ENCODE data around the gene CD109.
"Not testable (repeated sequence)": the region's sequence is repeated elsewhere in the genome, so short reads cannot be mapped to it uniquely, and the experiment has no call there.

Gene CD109

GRCh38 chr6:73695619-73696421 lies at the start of gene CD109:
Gene CD109 (plus strand): TSS chr6:73696203. CDS start chr6:73696216, 13 bp downstream.
- peak; percentile 89 to 90 for ATAC-seq

- ATAC-seq, result no peak
These were observed 47.8 kb upstream of the CD109 start for GRCh38 chr6:73648166-73648565.

- no peak for ATAC-seq
These were observed 46.2 kb upstream of the CD109 start for GRCh38 chr6:73649783-73650182.

- ATAC-seq, result peak; percentile 36 to 42
These were observed 43.1 kb upstream of the CD109 start for GRCh38 chr6:73652637-73653570.

- ATAC-seq, result peak; percentile 92 to 95
These were observed 42.2 kb upstream of the CD109 start, which contains the start of gene SLC17A5 for GRCh38 chr6:73653571-73654424. Gene SLC17A5 (minus strand): TSS chr6:73653992. CDS start chr6:73653886, 106 bp downstream.

GRCh38 chr6:73655341-73655917 lies 40.6 kb upstream of the CD109 start:
- ATAC-seq, result no peak

- no peak for ATAC-seq
These were observed 39.4 kb upstream of the CD109 start for GRCh38 chr6:73656531-73657145.

GRCh38 chr6:73657201-73657600 lies 38.8 kb upstream of the CD109 start:
- no peak for ATAC-seq

- no peak for ATAC-seq
These were observed 31.3 kb upstream of the CD109 start for GRCh38 chr6:73664701-73665100.

GRCh38 chr6:73665686-73666319 lies 30.2 kb upstream of the CD109 start:
- ATAC-seq, result peak in 1 of 2 donors; percentile 58

- ATAC-seq, result no peak
These were observed 29.6 kb upstream of the CD109 start for GRCh38 chr6:73666393-73666792.

- ATAC-seq, result no peak
These were observed 28.2 kb upstream of the CD109 start for GRCh38 chr6:73667798-73668197.

GRCh38 chr6:73669005-73669404 lies 27.0 kb upstream of the CD109 start:
- ATAC-seq, result no peak

GRCh38 chr6:73671911-73672685 lies 23.9 kb upstream of the CD109 start:
- no peak for ATAC-seq

GRCh38 chr6:73675466-73676098 lies 20.4 kb upstream of the CD109 start:
- peak in 1 of 2 donors; percentile 78 for ATAC-seq

- no peak for ATAC-seq
These were observed 17.0 kb upstream of the CD109 start for GRCh38 chr6:73679009-73679408.

- ATAC-seq, result not testable (repeated sequence)
These were observed 16.2 kb upstream of the CD109 start for GRCh38 chr6:73679846-73680245.

- no peak for ATAC-seq
These were observed 15.6 kb upstream of the CD109 start for GRCh38 chr6:73680289-73680918.

GRCh38 chr6:73683574-73683973 lies 12.4 kb upstream of the CD109 start:
- not testable (repeated sequence) for ATAC-seq

Data from activated CD4-positive, CD25-positive, alpha-beta regulatory T cell treated with anti-CD3 and anti-CD28 coated beads, Interleukin-2, amount 50 U/mL, for 24 hours (primary cell).